ENCODE data around the gene SPAM1. TPM values are rescaled to one million over a fixed set of nuclear protein-coding genes. Genes with fewer than 3 reads are reported as not detected.
"Not testable (repeated sequence)": the region's sequence is repeated elsewhere in the genome, so short reads cannot be mapped to it uniquely, and the experiment has no call there.

SPAM1 gene, protein sequence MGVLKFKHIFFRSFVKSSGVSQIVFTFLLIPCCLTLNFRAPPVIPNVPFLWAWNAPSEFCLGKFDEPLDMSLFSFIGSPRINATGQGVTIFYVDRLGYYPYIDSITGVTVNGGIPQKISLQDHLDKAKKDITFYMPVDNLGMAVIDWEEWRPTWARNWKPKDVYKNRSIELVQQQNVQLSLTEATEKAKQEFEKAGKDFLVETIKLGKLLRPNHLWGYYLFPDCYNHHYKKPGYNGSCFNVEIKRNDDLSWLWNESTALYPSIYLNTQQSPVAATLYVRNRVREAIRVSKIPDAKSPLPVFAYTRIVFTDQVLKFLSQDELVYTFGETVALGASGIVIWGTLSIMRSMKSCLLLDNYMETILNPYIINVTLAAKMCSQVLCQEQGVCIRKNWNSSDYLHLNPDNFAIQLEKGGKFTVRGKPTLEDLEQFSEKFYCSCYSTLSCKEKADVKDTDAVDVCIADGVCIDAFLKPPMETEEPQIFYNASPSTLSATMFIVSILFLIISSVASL
- total RNA-seq: not detected in 2 replicates

DNA sequence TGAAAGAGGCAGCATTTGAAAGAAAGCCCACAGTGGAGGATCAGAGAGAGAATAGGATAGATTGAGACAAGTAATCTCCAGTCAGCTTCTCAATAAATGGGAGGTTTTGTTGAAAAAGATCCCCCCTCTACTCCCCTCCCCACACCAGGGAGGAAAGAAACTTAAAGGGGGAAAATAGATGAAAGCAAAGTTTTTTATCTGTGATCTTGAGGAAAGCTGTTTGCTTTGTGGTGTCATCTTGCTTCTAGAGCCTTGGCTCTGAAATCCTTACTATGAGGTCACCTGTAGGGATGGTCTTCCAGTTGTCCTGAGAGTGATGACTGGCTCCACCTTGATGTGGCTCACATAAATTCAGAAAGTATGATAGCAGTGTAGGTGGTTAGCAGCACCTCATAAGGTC is at the start of gene SPAM1:
Gene SPAM1, plus strand, starts transcription at position 301 of the 400 bp plus-strand sequence. CDS start 28,330 bp downstream, outside the sequence.
- Mint-ChIP-seq H3K36me3 (ENCODE audit: low read depth) (no peaks in the 10 kb centered on the region), H3K27ac (no peak within 1 kb of the TSS), H3K4me3 (no peak within 1 kb of the TSS), H3K27me3 (no peaks in the 10 kb centered on the region), H3K4me1 (no peaks in the 10 kb centered on the region), H3K9me3 (no peaks in the 10 kb centered on the region)
- intact Hi-C loops (cut with micrococcal nuclease): no loop called here
- DNase-seq: no peak

DNA sequence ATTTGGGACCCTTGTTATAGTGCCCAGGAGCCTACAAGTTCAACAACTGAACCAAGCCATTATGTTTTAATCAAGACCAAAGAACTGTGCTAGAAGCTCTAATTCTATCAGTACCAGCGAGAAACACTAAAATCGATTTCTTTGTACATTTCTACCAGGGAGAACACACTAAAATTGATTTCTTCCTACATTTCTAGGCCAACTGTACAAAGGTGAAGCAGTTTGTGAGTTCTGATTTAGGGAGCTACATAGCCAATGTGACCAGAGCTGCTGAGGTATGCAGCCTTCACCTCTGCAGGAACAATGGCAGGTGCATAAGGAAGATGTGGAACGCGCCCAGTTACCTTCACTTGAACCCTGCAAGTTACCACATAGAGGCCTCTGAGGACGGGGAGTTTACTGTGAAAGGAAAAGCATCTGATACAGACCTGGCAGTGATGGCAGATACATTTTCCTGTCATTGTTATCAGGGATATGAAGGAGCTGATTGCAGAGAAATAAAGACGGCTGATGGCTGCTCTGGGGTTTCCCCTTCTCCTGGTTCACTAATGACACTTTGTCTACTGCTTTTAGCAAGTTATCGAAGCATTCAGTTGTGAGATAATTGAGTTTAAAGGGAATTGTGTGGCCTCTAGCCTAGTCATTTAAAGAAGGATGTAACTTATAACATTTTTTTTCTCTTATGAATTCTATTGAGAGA is 48.3 kb upstream of the SPAM1 start:
- Mint-ChIP-seq H3K27ac (no peak overlapping the region), H3K4me3 (no peak overlapping the region), H3K4me1 (no peaks in the 10 kb centered on the region), H3K27me3 (peaks cover 9% of the 10 kb centered on the region), H3K9me3 (no peaks in the 10 kb centered on the region), H3K36me3 (ENCODE audit: low read depth) (no peaks in the 10 kb centered on the region)
- DNase-seq: no peak
- intact Hi-C loops (cut with micrococcal nuclease): no loop called here

DNA sequence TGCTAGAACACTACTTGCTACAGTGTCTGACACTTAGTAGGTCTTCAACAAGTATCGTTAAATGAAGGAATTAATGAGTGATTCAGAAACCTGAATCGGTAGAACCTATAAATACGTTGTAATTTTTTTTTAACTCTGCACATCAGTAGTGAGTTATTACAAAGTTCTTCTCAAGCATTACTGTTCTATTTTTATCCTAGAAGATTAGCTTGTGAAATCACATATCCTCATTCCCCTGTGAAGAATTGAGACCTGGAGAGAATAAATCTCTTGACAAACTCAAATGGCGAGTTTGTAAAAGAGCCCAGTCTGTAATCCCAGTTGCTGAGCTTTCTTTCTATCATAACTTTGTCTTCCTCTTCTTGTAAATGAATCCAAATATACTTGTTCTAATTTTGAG is 45.4 kb upstream of the SPAM1 start:
- Mint-ChIP-seq H3K4me3 (no peak overlapping the region), H3K36me3 (ENCODE audit: low read depth) (no peaks in the 10 kb centered on the region), H3K27ac (no peak overlapping the region), H3K4me1 (no peaks in the 10 kb centered on the region), H3K9me3 (no peaks in the 10 kb centered on the region), H3K27me3 (peaks cover 4% of the 10 kb centered on the region)
- no peak for DNase-seq
- intact Hi-C loops (cut with micrococcal nuclease): no loop called here

DNA sequence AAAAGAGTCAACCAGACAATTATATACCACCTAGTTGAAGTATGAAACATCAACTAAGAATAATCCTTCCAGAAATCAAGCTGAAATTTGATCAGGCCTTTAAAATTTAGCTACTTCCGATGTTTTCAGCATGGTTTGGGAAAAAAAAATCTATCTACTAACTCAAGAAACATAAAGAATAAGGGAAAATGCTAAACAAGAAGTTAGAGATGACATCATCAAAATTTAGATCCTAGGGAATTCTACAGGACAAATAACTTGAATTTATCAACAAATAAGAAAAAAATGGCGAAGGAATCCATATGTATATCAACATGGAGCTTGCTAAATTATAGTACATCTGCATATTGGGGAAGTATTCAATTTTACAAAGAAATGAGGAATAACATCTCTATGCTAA is 43.7 kb upstream of the SPAM1 start:
- Mint-ChIP-seq H3K9me3 (no peaks in the 10 kb centered on the region), H3K36me3 (ENCODE audit: low read depth) (no peaks in the 10 kb centered on the region), H3K27ac (no peak overlapping the region), H3K27me3 (peaks cover 7% of the 10 kb centered on the region), H3K4me1 (no peaks in the 10 kb centered on the region), H3K4me3 (no peak overlapping the region)
- DNase-seq: no peak
- intact Hi-C loops (cut with micrococcal nuclease): no loop called here

DNA sequence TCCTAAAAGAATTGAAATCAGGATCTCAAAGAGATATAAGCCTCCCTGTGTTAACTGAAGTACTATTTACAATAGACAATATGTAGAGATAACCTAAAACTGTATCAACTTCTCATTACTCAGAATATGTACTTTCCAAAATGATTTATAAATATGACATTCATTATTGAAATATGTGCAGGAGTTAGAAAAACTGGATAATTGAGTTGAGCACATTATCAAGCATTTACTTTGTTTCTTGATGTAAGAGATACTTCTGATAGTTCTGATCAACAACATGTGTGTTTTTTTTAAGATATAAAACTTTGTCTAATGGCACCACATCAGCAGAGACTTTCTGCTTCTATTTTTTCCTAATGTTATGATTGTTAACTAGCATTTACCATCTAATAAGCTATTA is 41.9 kb upstream of the SPAM1 start:
- Mint-ChIP-seq H3K9me3 (no peaks in the 10 kb centered on the region), H3K4me3 (no peak overlapping the region), H3K4me1 (no peaks in the 10 kb centered on the region), H3K27ac (no peak overlapping the region), H3K36me3 (ENCODE audit: low read depth) (no peaks in the 10 kb centered on the region), H3K27me3 (peaks cover 11% of the 10 kb centered on the region)
- DNase-seq: no peak
- intact Hi-C loops (cut with micrococcal nuclease): no loop called here

DNA sequence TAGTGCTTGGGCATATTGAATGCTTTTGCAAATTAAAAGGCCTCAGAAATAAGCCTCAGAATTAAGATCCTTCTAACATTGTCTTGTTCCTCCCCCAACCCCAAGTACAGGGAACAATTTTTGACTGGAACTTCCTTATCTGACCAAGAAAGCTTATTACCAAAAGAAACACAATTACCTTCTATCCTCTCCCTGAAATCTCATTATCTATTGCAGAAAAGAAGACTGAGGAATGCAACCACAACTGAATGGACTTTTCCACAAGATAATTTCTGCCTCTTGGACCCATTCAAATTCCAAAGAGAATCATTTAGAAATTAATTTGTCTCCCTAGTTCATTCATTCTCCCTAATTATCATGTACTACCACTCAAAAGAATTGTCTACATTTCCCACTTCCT is 36.8 kb upstream of the SPAM1 start:
- no peak overlapping the region for H3K27ac Mint-ChIP-seq
- intact Hi-C loops (cut with micrococcal nuclease): no loop called here
- H3K4me1 Mint-ChIP-seq: no peaks in the 10 kb centered on the region
- no peak for DNase-seq
- no peak overlapping the region for H3K4me3 Mint-ChIP-seq
- H3K27me3 Mint-ChIP-seq: peaks cover 7% of the 10 kb centered on the region
- H3K36me3 Mint-ChIP-seq (ENCODE audit: low read depth): no peaks in the 10 kb centered on the region
- H3K9me3 Mint-ChIP-seq: no peaks in the 10 kb centered on the region

DNA sequence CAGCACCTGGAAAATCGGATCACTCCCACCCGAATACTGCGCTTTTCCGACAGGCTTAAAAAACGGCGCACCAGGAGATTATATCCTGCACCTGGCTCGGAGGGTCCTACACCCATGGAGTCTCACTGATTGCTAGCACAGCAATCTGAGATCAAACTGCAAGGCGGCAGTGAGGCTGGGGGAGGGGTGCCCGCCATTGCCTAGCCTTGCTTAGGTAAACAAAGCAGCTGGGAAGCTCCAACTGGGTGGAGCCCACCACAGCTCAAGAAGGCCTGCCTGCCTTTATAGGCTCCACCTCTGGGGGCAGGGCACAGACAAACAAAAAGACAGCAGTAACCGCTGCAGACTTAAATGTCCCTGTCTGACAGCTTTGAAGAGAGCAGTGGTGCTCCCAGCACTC is 30.3 kb upstream of the SPAM1 start:
- H3K4me3 Mint-ChIP-seq; H3K36me3 Mint-ChIP-seq (ENCODE audit: low read depth); H3K27ac Mint-ChIP-seq; H3K27me3 Mint-ChIP-seq; H3K9me3 Mint-ChIP-seq; intact Hi-C loops (cut with micrococcal nuclease); DNase-seq; H3K4me1 Mint-ChIP-seq: not testable (repeated sequence)

DNA sequence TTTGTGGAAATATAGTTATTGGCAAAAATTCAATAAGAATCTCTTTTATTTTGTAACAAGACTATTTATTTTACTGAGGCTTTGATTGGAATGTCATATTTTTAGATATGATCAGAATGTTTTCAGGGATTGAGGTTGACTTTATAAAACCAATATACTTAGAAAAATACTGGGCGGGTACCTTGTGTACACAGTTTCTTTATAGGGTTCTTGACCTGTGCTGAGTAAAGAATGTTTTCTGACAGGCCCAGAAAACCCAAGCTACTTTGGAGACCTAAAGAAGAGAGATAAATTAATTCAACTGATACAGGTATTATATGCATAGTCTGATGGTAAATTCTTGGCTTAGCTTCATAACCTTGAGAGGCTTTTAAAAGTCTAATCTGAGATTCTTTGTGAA is 23.9 kb upstream of the SPAM1 start:
- Mint-ChIP-seq H3K4me3 (no peak overlapping the region), H3K36me3 (ENCODE audit: low read depth) (no peaks in the 10 kb centered on the region), H3K9me3 (no peaks in the 10 kb centered on the region), H3K27ac (no peak overlapping the region), H3K27me3 (no peaks in the 10 kb centered on the region), H3K4me1 (no peaks in the 10 kb centered on the region)
- no peak for DNase-seq
- intact Hi-C loops (cut with micrococcal nuclease): no loop called here

DNA sequence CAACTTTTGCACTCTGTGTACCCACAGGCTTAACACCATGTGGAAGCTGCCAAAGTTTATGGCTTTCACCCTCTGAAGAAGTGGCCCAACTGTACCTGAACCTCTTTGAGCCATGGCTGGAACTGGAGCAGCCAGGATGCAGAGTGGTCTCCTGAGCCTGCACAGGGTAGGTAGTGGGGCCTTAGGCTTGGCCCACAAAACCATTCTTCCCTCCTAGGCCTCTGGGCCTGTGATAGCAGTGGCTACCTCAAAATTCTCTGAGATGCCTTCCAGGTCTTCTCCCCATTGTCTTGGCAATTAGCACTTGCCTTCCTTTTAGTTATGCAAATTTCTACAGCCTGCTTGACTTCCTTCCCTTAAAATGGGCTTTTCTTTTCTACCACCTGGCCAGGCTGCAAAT is 19.3 kb upstream of the SPAM1 start:
- Mint-ChIP-seq H3K27ac (no peak overlapping the region), H3K36me3 (ENCODE audit: low read depth) (no peaks in the 10 kb centered on the region), H3K27me3 (no peaks in the 10 kb centered on the region), H3K9me3 (no peaks in the 10 kb centered on the region), H3K4me1 (no peaks in the 10 kb centered on the region), H3K4me3 (no peak overlapping the region)
- no peak for DNase-seq
- intact Hi-C loops (cut with micrococcal nuclease): no loop called here

DNA sequence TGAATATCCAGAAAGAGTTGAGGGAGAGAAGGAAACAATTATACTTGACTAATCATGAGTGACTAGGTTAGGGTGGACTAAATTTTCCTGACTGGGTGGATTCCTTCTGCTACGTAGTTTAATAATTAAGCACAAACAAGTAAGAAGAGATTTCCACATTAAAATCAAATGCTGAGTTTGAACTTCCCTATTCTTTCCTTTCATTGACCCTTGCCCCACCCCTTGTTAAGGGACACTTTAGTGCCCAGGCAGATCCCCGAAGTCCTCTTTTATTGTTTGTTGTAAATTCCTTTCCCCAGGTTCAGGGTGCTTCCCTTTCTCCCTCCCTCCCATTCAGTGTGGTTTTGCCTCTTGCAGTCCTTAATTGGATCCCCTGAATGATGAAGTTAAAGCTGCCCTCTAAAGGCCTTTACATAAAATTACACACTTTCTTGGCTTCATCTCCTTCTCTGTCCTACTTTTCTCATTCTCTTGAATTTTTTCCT is 8.8 kb upstream of the SPAM1 start:
- no peaks in the 10 kb centered on the region for H3K27me3 Mint-ChIP-seq
- intact Hi-C loops (cut with micrococcal nuclease): no loop called here
- H3K9me3 Mint-ChIP-seq: no peaks in the 10 kb centered on the region
- no peaks in the 10 kb centered on the region for H3K4me1 Mint-ChIP-seq
- no peak overlapping the region for H3K27ac Mint-ChIP-seq
- no peaks in the 10 kb centered on the region for H3K36me3 Mint-ChIP-seq (ENCODE audit: low read depth)
- H3K4me3 Mint-ChIP-seq: no peak overlapping the region
- no peak for DNase-seq

DNA sequence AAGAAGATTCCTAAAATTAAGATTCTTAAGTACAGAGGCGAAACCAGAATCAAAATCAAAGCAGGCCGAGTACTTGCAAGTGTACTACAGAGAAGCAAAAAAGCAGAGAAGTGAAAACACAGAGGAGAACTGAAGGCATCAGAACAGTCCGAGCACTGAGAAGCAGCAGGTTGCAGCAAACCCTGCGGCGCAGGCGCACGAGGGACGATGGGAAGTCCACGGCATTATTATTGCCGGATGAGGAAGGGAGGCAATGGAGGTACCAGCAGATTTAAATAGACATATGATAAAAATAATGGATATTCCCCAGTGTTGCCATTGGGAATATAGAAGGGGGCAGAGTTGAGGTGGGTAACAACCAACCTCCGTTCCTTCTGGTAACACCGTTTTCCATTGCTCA is 7.2 kb upstream of the SPAM1 start:
- no peak for DNase-seq
- intact Hi-C loops (cut with micrococcal nuclease): no loop called here

DNA sequence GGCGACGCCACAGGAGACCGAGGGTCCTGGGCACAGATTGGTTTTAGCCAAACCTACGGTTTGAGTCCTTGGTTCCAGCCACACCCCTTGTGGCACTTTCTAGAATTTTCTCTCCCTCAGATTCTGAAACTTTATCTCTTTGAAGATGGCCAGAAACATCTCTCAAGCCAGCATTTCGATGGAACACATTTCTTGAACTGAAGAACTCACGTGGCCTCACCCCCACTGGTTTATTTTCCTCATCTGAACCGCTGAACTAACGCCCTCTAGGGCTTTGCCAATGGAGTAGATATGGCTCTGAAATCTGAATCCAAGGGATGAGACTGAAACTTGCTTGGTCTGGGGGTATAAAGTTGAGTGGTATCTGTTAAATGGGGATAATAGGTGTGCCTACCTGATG is 6.7 kb upstream of the SPAM1 start:
- Mint-ChIP-seq H3K9me3 (no peaks in the 10 kb centered on the region), H3K36me3 (ENCODE audit: low read depth) (no peaks in the 10 kb centered on the region), H3K27me3 (no peaks in the 10 kb centered on the region), H3K4me1 (no peaks in the 10 kb centered on the region), H3K4me3 (no peak overlapping the region), H3K27ac (no peak overlapping the region)
- DNase-seq: no peak
- intact Hi-C loops (cut with micrococcal nuclease): no loop called here

More for the DNA sequence above, 7.2 kb upstream of the SPAM1 start:
- Mint-ChIP-seq H3K9me3 (no peaks in the 10 kb centered on the region), H3K36me3 (ENCODE audit: low read depth) (no peaks in the 10 kb centered on the region), H3K27me3 (no peaks in the 10 kb centered on the region), H3K4me1 (no peaks in the 10 kb centered on the region), H3K27ac (no peak overlapping the region), H3K4me3 (no peak overlapping the region)

DNA sequence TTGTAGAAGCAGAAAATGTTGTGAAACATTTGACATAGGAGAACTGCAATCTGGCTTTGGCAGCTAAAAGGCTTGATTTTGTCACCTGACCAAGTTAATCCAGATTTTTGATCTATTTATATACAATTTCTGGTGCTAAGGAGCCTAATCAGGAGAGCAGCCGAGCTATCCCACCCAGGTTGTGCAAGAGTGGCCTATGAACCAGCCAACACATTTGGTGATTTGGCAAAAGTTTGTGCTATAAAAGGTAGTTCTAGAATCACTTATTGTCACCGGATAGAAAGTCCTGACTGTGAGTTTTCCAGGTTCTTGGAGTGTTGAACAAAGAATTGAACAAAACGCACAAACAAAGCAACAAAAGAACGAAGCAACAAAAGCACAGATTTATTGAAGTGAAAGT is 1.4 kb upstream of the SPAM1 start:
- DNase-seq: no peak
- Mint-ChIP-seq H3K4me1 (no peaks in the 10 kb centered on the region), H3K36me3 (ENCODE audit: low read depth) (no peaks in the 10 kb centered on the region), H3K27ac (no peak overlapping the region), H3K27me3 (no peaks in the 10 kb centered on the region), H3K4me3 (no peak overlapping the region), H3K9me3 (no peaks in the 10 kb centered on the region)
- intact Hi-C loops (cut with micrococcal nuclease): no loop called here

DNA sequence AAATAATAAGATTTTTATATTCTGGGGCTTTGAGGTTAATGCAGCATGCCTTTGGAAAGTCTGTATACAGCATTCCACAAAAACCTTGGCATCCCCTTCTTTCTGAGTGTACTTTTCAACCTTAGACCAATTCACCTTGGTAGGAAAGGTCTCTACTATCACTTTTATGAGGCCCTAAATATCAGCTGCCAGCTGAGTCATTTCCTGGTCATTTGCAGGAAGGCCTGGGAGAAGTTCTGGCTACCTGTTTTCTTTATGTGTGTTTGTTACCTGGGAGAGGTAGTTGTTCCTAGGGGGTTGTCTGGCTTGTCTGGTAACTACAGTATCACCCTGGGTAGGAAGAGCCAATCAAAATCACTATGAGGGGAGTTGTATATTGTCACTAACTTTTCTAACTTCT is 4.1 kb downstream of the SPAM1 start:
- H3K4me3 Mint-ChIP-seq: no peak overlapping the region
- no peaks in the 10 kb centered on the region for H3K4me1 Mint-ChIP-seq
- H3K36me3 Mint-ChIP-seq (ENCODE audit: low read depth): no peaks in the 10 kb centered on the region
- no peaks in the 10 kb centered on the region for H3K27me3 Mint-ChIP-seq
- H3K27ac Mint-ChIP-seq: no peak overlapping the region
- no peak for DNase-seq
- intact Hi-C loops (cut with micrococcal nuclease): no loop called here
- H3K9me3 Mint-ChIP-seq: no peaks in the 10 kb centered on the region

All from activated CD4-positive, alpha-beta T cell treated with anti-CD3 and anti-CD28 coated beads, Interleukin-2, amount 10 ng/mL, durations not matched to agents 24 days and 14 days (primary cell).